Measurements from ENCODE around the gene PMIS2. TPM values are rescaled to one million over a fixed set of nuclear protein-coding genes. Genes with fewer than 3 reads are reported as not detected.

PMIS2 gene
- total RNA-seq = not detected

DNA sequence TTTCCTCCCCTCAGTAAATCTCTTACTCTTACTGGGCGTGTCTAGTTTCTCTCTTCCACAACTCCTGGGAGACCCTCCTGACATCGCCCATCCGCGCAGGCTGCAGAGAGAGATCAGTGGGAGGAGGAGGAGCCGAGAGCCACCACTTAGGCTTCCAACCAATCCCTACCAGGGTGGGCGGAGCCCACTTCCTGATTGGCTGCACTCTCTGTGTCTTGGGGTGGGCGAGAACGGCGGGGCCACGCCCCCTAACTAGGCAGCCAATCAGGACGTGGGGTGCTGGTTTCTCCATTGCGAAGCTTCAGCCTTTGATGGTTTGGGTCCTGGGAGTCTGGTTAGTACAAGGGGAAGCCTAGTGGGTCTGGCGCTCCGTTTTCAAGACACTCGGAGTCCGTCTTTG lies at the start of gene PMIS2:
Gene PMIS2 (plus strand): TSS at position 326 of the 400 bp plus-strand sequence. CDS start 87 bp downstream, outside the sequence.
- no peak for DNase-seq

DNA sequence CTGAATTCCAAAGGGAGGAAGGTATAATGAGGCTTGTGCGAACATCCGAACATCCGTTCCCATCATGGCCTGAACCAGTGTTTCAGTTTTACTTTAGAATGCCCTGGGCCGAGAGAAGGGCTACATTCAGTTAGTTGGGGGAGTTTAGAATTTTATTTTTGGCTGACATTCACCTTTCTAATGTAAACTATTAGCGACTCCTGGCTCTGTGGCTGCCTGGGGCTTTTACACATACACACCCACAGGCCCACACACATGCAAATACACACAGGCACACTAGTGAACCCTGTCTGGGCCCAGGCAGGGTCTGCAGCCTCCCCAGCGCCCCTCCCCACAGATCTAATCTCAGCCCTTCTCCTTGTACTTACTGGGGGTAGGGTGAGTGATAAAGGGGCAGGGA lies 46.7 kb upstream of the PMIS2 start:
- DNase-seq = no peak

DNA sequence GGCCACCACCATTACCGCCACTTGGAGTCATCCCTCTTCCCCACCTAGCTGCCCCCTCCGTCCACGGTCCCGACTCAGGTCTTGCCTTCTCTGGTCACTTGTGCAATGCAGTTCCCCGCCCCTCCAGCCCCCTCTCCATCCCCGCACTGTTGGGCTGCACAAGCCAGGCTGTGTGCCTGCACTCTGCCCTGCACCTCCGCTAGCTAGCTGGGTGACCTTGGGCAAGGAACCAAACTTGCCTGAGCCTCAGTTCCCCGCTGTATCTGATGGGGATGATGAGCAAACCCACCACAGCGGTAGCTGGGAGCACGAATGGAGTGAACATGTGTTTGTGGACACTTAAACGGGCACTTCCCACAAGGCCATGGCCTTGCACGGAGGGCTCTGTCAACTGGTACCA lies 46.1 kb upstream of the PMIS2 start:
- no peak for DNase-seq

DNA sequence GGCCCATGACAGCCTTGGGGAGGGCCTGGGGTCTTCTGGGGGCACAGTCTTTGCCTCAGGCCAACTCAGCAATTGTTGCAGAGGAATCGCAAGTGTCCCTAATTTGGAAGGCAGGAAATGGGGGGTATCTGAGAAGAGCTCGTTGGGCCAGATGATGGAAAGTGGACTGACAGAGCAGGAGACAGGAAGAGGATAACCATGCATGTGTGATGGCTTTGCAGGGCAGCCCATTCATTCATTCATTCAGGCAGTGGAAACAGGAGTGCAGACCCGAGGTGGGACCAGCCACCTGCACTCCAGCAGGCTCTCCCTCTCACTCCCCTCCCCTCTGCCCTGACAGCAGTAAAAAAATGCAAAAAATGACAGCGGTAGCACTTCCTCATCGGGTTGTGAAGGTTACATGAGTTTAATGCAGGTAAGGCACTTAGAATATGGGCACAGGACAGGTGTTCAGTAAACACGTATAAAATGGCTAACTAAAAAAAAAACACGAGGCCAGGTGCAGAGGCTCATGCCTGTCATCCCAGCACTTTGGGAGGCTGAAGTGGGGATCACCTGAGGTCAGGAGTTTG lies 45.5 kb upstream of the PMIS2 start:
- DNase-seq = no peak

DNA sequence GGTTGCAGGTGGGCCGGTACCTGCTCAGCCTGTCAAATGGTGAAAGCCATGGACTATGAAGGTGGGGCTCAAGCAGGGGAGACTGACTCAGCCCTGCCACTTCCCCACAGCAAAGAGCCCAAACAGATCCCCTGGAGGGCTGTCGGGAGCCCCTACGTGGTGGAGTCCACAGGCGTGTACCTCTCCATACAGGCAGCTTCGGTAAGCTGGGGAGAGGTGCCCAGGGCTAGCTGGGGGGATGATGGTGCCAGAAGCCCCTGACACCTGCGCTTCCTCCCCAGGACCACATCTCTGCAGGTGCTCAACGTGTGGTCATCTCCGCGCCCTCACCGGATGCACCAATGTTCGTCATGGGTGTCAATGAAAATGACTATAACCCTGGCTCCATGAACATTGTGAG lies 43.8 kb upstream of the PMIS2 start:
- DNase-seq = no peak

DNA sequence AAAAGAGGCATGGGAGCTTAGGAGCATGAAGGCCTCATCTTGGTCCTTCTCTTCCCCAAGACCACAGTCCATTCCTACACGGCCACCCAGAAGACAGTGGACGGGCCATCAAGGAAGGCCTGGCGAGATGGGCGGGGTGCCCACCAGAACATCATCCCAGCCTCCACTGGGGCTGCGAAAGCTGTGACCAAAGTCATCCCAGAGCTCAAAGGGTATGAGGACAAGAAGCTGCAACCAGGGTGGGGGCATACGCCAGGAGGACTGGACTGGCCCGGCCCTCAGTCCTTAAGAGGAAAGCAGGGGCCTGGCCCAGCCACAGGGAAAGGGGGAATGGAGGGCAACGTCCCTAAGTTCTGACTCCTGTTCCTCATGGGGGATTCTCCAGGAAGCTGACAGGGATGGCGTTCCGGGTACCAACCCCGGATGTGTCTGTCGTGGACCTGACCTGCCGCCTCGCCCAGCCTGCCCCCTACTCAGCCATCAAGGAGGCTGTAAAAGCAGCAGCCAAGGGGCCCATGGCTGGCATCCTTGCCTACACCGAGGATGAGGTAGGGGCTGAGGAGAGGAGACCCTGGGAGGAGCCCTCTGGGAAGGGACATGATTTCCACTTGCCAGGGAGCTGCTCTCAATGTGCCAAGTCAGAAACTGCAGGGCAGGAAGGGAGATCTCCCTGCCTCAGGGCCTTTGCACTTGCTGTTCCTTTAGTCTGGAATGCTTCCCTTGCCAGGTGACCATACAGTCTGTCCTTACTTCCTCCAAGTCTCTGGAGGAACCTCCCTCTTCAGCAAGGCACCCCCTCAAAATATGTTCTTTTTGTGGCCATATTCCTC lies 42.5 kb upstream of the PMIS2 start:
- DNase-seq = no peak

DNA sequence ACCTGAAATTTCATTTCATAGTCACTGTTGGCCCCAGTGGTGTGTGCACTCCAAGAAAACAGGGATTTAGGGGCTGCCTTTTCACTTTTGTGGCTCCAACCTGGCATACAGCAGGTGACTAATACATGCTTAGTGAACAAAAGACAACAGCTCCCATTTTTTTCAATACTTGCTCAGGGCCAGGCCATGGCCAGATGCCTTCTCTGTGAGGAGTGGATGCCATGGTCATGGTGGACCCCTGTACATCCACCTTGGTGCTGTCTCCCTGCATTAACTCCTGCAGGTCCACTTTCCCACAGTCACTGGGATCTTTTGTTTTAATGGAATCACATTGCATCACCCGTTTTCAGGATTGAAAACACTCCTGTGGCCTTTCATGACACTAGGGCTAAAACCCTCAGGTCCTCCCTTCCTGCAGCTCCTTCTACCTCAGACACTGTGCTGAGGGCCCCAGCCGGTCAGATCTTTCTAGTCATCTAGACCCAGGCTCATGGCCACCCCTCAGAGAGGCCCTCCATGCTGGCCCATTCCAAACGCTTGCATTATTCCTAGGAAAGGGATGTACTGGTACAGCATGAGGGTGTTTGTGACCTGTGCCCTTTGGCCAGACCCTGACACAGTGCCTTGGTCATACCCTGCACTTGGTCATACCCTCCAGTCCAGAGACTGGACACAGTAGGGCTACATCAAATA lies 41.7 kb upstream of the PMIS2 start:
- no peak for DNase-seq

DNA sequence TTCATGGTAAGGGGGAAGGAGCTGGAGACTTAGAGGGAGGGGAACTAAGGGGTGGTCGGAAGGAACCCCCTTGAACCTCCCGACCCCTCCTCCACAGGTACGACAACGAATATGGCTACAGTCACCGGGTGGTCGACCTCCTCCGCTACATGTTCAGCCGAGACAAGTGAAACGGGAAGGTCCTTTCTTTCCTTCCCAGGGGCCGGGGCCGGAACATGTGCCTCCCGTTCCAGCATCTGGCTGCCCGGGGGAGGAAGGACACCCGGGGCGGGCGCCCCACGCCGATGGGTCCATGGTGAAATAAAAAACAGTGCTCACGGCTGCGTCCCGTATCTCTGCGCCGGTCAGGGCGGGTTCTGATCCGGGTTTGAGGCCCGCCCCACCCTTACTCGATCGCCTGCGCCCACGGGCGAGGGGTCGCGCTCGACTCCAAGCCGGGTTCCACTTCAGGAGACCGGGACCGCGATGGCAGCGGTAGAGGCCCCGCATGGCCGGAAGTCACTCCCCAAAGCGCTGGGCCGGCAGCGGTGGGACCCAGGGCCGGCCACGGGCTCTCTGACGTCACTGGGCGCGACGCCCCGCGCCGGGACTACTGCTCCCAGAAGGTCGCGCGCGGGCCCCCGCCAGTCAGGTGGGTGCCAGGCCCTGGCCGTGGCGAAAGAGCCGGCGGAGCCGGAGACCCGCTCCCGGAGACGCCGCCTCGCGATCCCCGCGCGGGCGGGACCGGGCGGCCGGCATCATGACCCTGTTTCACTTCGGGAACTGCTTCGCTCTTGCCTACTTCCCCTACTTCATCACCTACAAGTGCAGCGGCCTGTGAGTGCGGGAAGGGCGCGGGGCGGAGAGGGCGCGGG lies 40.7 kb upstream of the PMIS2 start, which contains the start of gene TMEM147:
Gene TMEM147 (plus strand): TSS at position 626 of the 854 bp plus-strand sequence. CDS start 114 bp downstream, at position 740.
- peak; percentile 94 for DNase-seq

DNA sequence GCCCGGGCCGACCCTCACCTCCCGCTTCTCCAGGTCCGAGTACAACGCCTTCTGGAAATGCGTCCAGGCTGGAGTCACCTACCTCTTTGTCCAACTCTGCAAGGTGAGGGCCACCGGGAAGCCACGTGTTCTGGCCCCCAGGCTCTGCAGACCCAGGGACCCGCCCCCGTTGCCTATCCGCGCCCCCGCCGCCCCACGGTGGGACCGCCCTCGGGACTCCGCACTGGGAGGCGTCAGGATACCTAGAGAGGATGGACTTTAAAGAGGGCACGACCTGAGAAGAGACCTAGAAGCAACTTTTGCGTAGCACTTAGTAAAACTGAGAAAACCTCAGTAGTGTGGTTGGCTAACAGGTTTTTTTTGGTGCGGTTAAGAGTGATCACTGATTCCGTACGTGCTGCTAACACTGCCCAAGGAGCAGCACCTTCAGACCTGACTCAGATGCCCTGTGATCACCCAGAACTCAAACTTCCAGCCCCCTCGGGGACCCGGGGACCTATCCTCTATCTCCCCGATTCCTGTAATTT lies 40.1 kb upstream of the PMIS2 start:
- DNase-seq = peak; percentile 25

DNA sequence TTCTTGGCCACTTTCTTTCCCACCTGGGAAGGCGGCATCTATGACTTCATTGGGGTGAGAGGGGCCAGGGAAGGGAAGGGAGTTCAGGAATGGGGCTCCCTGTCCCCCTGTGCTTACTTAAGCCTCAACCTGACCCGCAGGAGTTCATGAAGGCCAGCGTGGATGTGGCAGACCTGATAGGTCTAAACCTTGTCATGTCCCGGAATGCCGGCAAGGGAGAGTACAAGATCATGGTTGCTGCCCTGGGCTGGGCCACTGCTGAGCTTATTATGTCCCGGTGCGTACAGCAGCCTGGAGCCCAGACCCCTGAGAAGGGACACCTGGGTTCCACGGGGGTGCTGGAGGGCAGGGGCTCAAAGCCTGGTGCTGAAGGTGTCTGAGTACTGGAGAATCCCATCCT lies 39.4 kb upstream of the PMIS2 start:
- no peak for DNase-seq

DNA sequence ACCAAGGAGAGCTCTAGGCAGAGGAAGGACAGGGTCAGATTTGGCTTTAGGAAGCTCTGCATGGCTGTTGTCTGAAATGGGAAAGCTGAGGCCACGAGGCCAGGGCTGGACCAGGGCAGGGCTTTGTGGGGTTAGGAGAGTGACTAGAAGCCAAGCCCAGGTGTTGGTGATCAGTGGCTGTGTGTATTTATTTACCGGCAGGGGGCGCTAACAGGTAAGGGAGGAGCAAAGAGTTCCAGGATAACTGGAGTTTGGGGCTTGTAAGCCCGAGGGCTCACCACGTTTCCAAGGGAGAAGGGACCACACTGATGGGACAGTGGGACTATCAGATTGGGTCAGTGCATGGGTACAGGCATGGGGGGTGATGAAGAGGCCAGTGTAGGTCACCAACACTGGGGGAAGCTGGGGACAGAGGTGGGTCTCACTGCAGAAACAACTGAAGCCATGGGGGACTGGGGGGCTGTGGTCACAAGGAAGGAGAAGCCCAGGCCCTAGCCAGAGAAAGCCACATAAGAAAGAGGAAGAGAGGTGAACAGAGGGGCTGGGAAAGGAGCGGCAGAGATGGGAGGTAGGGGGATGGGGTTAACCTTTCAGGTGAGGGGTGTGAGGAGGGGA lies 36.7 kb upstream of the PMIS2 start:
- DNase-seq = peak; percentile 87

DNA sequence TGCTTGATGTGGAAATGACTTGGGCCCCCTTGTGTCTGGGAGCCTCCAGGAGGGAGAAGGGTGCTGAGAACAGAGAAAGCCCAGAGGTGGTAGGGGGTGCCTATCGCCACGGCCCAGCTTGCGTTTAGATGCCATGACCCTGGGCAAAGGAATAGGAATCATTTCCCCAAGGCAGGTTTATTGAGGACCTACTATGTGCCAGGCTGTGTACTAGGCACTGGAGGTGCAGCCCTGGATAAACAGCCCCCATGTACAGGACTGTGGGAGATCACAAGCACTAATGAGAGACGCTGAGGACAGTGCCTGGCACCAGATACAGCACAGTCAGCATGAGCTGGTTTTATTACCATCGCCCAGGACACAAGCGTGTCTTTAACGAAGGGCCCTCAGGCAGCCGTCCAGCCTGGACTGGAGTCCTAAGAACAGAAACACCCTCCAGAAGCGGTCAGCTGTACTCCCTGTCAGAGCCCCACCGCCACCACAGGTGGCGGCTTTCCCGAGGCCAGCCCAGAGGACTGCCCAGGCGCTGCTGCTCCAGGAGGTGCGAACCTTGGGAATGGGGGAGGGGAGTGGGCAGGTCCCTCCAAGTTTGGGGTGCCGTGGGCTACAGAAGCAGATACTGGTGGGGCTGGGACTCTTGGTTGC lies 36.0 kb upstream of the PMIS2 start:
- DNase-seq = no peak

DNA sequence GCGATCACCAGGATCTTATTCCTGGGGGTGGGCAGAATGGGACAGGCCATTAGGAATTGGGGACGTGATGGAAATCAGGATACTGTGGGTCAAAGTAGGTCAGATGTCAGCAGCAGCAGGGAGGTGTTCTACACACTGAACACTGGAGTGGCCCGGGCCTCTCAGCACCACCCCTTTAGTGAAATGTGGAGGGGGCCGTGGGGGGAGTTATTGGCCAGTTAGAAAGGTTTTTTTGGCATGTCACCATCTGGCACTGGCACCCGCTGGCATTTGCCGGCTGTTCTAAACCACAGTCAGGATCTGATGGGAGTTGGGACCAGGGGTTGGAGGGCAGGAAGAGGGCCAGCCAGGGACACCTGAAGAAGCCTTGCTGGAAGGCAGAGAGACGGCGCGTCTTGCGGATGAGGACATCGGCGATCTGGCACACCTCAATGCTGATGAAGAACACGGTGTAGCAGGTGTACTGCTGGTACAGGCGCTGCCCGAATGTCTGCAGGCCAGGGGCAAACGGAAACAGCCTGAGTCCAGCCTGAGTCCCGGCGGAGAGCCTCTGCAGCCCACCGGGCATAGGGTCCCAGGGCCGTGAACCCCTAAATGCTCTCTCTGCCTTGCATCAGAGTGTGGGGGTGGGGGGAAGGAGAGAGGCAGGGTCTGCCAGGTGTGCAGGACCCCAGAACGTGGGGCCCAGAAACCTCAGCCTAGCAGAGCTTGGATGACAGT lies 34.7 kb upstream of the PMIS2 start:
- no peak for DNase-seq

DNA sequence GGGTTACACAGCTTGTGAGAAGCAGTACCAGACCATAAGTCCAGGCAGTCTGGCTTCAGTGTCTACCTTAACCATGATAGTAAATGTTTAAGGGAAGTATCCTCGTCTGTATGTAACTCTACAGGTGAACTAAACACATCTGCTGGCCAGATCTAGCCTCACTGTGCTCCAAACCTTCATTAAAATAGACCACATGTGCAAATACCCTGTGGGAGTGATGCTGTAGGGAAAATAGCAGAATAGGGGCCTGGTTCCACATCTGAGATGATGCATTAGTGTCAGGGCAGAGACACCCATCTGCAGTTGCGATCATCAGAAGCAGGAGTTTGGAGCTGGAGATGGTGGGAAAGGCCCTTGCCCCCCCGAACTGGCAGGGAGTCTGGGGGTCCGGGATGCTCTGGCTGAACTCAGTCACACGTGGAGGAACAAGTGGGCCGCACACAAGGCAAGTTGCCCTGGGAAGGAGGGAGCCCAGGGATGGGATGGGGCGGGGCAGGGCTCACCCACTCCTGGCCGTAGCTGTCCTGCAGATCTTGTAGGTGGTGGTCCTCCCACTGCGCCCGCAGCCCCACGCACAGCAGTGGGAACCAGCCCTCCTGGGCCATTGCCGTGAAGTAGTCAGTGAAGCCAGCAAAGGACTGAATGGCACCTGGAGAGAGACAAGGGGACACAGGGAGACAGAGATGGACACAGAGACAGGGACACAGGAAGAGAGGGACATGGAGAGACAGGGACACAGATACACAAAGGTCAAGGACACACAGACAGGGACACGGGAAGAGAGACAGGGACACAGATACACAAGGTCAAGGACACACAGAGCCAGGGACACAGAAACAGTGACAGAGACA lies 33.2 kb upstream of the PMIS2 start:
- no peak for DNase-seq

DNA sequence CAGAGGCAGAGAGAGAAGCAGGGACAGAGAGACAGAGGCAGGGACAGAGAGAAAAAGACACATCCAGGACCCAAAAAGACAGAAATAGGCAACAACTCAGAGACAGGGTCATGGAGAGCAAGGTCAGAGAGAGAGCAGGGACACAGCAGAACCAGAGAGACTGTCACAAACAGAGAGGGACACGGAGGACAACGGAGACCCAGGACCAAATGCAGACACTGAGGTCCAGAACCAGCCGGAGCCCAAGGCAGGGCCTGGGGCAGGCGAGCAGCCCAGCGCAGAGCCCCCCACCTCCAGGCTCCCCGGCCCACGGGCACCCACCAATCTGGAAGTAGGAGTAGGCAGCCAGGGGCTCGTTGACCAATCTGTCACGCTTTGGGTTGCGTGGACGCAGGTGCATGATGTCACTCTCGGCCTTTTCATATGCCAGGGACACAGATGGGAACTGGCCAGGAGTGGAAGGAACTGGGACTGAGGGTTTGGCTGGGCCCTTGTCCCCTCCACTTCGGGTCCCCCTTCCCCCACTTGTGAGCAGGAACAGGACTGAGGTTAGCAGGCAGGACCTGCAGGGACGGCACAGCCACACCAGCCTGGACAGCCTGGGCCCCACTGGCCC lies 32.5 kb upstream of the PMIS2 start:
- no peak for DNase-seq

DNA sequence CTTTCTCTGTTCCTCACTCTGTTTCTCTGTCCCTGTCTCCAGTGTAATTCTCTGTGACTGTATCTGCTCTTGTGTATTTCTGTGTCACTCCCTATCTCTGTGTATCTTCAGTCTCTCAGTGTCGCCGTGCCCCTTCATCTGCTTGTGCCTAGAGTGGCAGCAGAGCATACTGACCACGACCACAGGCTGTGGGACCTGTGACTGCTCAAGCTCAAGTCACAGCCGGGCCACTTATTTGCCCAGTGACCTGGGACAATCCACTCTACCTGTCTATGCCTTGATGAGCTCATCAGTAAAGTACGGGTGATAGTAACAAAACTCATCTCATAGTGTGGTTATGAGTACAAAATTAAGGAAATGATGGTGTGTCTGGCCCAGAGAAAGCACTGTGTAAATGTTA lies 31.9 kb upstream of the PMIS2 start:
- no peak for DNase-seq

DNA sequence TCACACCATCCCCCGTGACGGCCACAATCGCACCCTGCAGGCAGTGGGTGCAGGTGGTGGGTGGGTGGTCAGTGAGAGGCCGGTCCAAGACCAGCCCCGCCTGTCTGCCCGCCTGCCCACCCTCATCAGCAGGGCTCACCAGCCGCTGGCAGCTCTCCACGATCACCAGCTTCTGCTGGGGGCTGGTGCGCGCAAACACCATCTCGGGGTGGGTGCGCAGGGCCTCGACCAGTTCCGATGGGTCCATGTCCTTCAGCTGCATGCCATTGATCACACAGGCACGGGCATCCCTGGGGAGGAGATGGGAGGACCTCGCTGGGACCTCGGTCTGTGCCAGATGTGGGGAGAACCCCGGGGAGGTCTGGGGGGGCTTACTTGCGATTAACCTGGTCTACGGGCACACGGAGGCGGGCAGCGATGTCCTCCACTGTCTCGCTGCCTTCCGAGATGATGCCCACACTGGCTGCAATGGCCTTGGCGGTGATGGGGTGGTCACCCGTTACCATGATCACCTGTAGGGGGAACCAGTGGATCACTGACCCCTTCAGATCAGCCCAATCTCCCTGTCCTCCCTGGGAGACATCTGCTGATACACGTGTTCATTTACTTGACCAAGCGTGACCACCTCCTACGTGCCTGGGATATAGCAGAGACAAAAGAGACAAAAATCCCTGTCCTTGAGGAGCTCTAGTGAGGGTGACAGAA lies 30.5 kb upstream of the PMIS2 start:
- no peak for DNase-seq

DNA sequence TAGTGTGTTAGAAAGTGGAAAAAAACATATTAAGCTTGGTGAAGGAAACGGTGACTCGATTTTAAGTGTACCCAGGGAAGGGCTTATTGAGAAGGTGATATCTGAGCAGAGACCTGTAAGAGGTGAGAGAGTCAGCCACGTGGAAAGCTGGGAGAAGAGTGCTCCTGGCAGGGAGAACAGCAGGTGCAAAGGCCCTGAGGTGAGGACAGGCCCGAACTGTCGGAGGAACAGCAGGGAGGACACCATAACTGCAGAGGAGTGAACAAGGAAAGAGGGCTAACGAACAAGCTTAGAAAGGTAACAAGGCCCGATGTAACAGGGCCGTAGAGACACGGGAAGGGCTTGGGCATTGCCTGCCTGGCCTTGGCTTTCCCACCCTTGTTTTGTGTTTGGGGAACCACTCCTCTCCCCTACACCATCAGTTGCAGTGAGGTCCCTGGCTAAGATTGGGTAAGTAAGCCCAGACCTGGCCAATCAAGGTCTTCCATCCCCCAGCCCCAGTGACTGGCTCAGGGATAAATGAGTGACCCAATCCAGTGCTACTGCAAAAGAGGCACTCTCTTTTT lies 29.9 kb upstream of the PMIS2 start:
- no peak for DNase-seq
